ENCODE data around the gene SOWAHA. TPM values are rescaled to one million over a fixed set of nuclear protein-coding genes. Genes with fewer than 3 reads are reported as not detected.

SOWAHA gene
- total RNA-seq, 1 donor from 2014 or later = not detected

DNA sequence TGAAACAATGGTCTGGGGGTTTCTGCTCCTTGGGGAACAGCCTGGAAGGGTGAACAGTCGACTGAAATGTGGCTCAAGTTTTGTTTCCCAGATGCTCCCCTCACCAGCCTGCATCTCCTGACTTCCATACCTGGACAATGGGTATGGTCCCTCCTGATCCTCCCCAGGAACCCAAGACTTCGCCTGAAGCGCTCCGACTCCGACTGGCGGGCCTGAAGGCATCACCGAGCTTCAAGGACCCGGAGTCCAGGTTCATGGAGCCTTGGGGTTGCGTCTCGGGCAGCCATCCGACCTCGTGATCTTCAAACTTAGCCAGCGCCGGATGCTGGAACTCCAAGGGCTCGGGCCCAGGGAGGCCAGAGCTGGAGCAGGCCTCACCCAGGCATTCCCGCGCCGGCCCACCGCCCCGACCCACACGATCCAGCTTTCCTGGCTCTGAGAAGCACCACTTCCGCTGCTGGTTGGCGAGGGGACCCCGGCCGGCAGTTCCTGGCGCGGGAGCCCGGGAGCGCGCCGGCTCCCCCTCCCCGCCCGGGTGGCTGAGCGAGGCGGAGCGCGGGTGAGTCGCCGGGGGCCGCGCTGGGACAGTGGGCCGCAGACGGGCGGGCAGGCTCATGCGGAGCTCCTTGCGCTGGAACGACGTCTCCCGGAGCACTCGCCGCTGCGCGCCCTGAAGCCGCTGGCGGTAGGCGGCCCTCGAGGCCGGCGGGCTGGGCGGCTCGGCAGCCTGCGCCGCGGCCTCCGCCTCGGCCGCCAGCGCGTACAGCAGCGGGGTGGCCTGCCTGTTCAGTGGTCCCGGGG is 12.1 kb downstream of the SOWAHA start:
- CTCF ChIA-PET = interaction anchor here (1.0 to 1.3 kb wide), 2 partner anchors 10 to 439 kb away, joined by 3 read pairs; no protein-coding TSS in a partner anchor

GRCh38 chr5:132825834-132826391 is 12.8 kb downstream of the SOWAHA start:
- no peak for DNase-seq
- H3K4me3 Mint-ChIP-seq = no peak overlapping the region
- TF ChIP-seq CTCF (IDR thresholded peaks at IDR 0.05) = no peak
- H3K4me1 Mint-ChIP-seq = peaks cover 9% of the 10 kb centered on the region
- H3K9me3 Mint-ChIP-seq = no peaks in the 10 kb centered on the region
- peaks cover 39% of the 10 kb centered on the region for H3K27me3 Mint-ChIP-seq
- peak; percentile 33 for ATAC-seq (ENCODE audit: low read depth)
- CTCF ChIA-PET = interaction anchor here (1.0 to 1.3 kb wide), 2 partner anchors 9 to 440 kb away, joined by 3 read pairs; no protein-coding TSS in a partner anchor
- no peaks in the 10 kb centered on the region for H3K36me3 Mint-ChIP-seq (ENCODE audit: low read depth)
- no peak overlapping the region for H3K27ac Mint-ChIP-seq
- intact Hi-C loops (cut with micrococcal nuclease) = no loop called here
- POLR2A ChIA-PET = no interaction called here

More for the DNA sequence above, 12.1 kb downstream of the SOWAHA start:
- Mint-ChIP-seq H3K36me3 (ENCODE audit: low read depth) (no peaks in the 10 kb centered on the region), H3K4me1 (peaks cover 11% of the 10 kb centered on the region), H3K27me3 (peaks cover 42% of the 10 kb centered on the region), H3K9me3 (no peaks in the 10 kb centered on the region), H3K27ac (no peak overlapping the region), H3K4me3 (no peak overlapping the region)
- intact Hi-C loops (cut with micrococcal nuclease) = no loop called here
- POLR2A ChIA-PET = no interaction called here
- ATAC-seq (ENCODE audit: low read depth) = peak; percentile 4
- no peak for TF ChIP-seq CTCF (IDR thresholded peaks at IDR 0.05)
- no peak for DNase-seq

DNA sequence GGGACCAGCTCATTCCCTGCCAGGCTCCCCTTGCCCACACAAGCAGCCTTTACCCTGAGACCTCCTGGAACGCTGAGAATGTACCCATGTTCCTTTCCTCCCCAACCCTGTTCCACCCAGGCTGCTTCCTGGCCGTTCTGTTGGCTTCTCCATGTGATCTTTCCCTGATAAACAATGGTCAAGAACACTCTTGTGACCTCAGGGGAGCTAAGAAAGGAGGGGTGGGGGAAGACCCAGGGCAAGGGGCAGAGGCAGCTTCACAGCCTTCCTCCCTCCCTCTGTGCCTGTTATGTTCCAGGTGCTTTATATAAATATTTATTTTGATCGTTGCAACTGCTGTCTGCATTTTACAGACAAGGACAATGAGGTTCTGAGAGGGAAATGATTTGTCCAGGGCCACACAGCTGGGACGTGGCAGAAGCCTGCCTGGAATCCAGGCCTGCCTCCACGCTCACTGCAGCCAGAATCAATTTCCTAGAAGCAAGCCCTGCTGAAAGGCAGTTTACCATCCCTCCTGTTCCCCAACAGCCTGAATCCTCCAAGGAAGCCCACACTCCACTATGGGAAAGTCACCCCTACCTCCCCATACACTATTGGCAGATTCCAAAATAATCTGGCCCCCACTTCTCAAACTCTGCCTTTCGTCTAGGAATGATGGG is 13.5 kb downstream of the SOWAHA start:
- no peak overlapping the region for H3K4me3 Mint-ChIP-seq

DNA sequence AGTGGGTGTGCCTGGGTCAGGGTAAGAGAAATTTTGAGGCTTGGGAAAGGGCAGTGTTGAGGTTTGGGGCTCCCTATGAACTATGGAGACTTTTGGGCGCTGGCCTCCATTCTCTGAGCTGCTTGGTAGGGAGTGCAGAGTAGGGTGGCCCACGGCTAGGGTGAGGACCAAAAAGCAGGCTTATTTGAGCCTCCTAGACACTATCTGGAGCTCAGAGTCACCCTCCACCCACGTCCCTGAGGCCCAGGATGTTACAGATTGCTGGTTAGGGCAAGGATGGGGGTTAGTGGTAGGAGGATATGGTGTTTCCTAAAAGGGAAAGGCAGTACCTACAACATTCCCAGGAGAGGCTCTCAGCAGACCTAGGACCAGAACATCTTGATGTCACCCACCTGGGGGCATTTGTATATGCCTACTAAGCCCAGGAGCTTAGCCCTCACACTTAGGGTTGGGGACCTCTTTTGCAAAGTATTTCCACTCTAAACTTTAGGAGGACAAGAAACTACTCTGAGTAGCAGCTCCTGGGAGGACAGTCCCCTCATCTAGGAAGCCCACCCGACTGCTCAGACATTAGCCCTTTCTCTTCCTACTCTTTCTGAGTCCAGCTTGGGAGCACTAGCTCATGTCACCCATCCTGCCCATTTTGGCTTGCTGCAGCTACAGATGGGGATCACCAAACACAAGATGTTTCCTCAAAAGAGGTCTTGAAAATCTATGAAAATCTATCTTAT is 15.0 kb downstream of the SOWAHA start:
- Mint-ChIP-seq H3K27ac (no peak overlapping the region), H3K27me3 (peaks cover 36% of the 10 kb centered on the region), H3K4me3 (peak overlapping the region; percentile 7), H3K9me3 (no peaks in the 10 kb centered on the region), H3K4me1 (peaks cover 14% of the 10 kb centered on the region), H3K36me3 (ENCODE audit: low read depth) (no peaks in the 10 kb centered on the region)
- no peak for ATAC-seq (ENCODE audit: low read depth)
- DNase-seq = no peak
- intact Hi-C loops (cut with micrococcal nuclease) = no loop called here
- no peak for TF ChIP-seq CTCF (IDR thresholded peaks at IDR 0.05)
- ChIA-PET CTCF (interaction anchor here (1.2 to 2.7 kb wide), 3 partner anchors 10 to 55 kb away, joined by 4 to 16 read pairs (median 12); no protein-coding TSS in a partner anchor), POLR2A (interaction anchor here (0.6 kb wide), 1 partner anchor 8 kb away, joined by 3 read pairs; no protein-coding TSS in a partner anchor)

More for the DNA sequence above, 13.5 kb downstream of the SOWAHA start:
- ChIA-PET CTCF (interaction anchor here (1.0 to 2.7 kb wide), 3 partner anchors 8 to 440 kb away, joined by 3 to 12 read pairs (median 3); no protein-coding TSS in a partner anchor), POLR2A (no interaction called here)
- Mint-ChIP-seq H3K27me3 (peaks cover 39% of the 10 kb centered on the region), H3K27ac (no peak overlapping the region), H3K9me3 (no peaks in the 10 kb centered on the region), H3K36me3 (ENCODE audit: low read depth) (no peaks in the 10 kb centered on the region), H3K4me1 (peaks cover 14% of the 10 kb centered on the region)
- intact Hi-C loops (cut with micrococcal nuclease) = no loop called here
- DNase-seq (no peak), ATAC-seq (ENCODE audit: low read depth) (no peak)
- no peak for TF ChIP-seq CTCF (IDR thresholded peaks at IDR 0.05)
